ENCODE data around the gene GPRIN1.

DNA sequence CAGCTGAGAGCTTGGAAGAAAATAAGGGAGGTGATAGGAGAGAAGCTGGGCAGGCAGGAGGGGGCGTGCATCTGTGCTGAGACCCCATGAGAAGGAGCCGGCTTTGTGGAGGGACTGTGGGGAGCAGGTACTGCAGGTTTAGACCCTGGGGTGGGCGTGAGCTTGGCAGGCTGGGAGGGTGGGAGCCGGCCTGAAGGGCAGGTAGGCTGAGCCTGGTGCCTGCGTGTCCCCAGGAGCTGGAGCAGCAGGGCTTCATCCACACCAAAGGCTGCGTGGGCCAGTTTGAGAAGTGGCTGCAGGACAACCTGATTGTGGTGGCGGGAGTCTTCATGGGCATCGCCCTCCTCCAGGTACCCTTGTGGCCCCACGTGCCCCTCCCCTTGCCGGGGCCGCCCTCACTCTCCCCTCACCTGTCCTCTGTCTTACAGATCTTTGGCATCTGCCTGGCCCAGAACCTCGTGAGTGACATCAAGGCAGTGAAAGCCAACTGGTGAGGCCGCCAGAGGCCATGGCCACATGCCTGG, 46.6 kb upstream of the GPRIN1 start:
- TF ChIP-seq, protein P1, sequence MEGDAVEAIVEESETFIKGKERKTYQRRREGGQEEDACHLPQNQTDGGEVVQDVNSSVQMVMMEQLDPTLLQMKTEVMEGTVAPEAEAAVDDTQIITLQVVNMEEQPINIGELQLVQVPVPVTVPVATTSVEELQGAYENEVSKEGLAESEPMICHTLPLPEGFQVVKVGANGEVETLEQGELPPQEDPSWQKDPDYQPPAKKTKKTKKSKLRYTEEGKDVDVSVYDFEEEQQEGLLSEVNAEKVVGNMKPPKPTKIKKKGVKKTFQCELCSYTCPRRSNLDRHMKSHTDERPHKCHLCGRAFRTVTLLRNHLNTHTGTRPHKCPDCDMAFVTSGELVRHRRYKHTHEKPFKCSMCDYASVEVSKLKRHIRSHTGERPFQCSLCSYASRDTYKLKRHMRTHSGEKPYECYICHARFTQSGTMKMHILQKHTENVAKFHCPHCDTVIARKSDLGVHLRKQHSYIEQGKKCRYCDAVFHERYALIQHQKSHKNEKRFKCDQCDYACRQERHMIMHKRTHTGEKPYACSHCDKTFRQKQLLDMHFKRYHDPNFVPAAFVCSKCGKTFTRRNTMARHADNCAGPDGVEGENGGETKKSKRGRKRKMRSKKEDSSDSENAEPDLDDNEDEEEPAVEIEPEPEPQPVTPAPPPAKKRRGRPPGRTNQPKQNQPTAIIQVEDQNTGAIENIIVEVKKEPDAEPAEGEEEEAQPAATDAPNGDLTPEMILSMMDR (IDR thresholded peaks at IDR 0.05), result no peak
- TF ChIP-seq EZH2 (IDR thresholded peaks at IDR 0.05), result no peak
- no peak for TF ChIP-seq EZH2phosphoT487 (IDR thresholded peaks at IDR 0.05)
